Muscle of leg (tissue), 11 donors: Measurements from ENCODE around the gene CAMK2A. TPM values are rescaled to one million over a fixed set of nuclear protein-coding genes. Genes with fewer than 3 reads are reported as not detected.

Experiments used
- DNase-seq: peaks from one replicate; pipeline ENCODE4 v3.0.0; 2013
- H3K27ac ChIP-seq: one replicate; pipeline ENCODE4 v1.5.1; 2013; ENCODE audit warnings: mild to moderate bottlenecking, low read length, control low read depth
- H3K27me3 ChIP-seq: one replicate; pipeline ENCODE4 v1.6.1; 2013; ENCODE audit warnings: low read length; ENCODE audit not compliant: control insufficient read depth, insufficient read depth
- H3K36me3 ChIP-seq: one replicate; pipeline ENCODE4 v1.6.1; 2013; ENCODE audit warnings: low read length; ENCODE audit not compliant: control insufficient read depth, insufficient read depth
- H3K4me1 ChIP-seq: one replicate; pipeline ENCODE4 v1.6.1; 2013; ENCODE audit warnings: low read length; ENCODE audit not compliant: control insufficient read depth, insufficient read depth
- H3K4me3 ChIP-seq: one replicate; pipeline ENCODE4 v1.5.1; 2013; ENCODE audit warnings: low read length, control low read depth
- H3K9me3 ChIP-seq: replicated peaks from 2 replicates; pipeline ENCODE4 v1.6.1; 2013; ENCODE audit warnings: low read depth, low read length; ENCODE audit not compliant: control insufficient read depth
- WGBS: methylation state at CpG from one replicate; pipeline ENCODE4 v1.1.5; 2013; ENCODE audit warnings: missing lambda C conversion rate; ENCODE audit not compliant: insufficient coverage; 5-methylcytosine and 5-hydroxymethylcytosine counted together
- polyA plus RNA-seq, 8 donors: library from polyadenylated mRNA; unstranded; fragments of 120-200 nt; gene quantifications; one replicate each; pipeline versions ENCODE4 v1.2.1 to v1.2.3, GENCODE V29; 2013; ENCODE audit warnings: inconsistent platforms in 1 of 8, low replicate concordance in 1 of 8; ENCODE audit not compliant: insufficient read length in 8 of 8, insufficient read depth in 1 of 8
- total RNA-seq: library from RNA; stranded (reverse); fragments of 120-200 nt; gene quantifications from one replicate; pipeline ENCODE4 v1.2.4, GENCODE V29; 2013

The CAMK2A gene
- total and polyA plus RNA-seq, 9 donors, result 38.5 to 79.9 (median 58.4) TPM

DNA sequence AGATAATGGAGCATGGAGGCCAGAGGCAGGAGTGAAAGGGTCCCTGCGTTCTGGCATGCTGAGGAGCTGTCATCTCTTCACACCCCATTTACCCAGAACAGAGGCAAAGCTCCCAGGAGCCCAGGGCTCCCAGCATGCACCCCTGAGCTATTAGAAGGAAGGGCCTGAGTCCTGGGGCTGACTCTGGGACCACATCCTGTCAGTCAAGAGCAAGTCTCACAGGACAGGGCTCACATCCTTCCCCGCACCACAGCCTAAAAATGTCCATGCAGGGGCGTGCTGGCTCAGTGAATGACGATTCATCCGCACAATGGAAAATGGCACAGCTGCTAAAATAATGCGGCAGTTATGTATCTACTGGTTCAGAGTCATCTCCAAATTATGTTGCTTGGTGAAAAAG lies 31.4 kb downstream of the CAMK2A start:
- H3K27ac ChIP-seq, result peak overlapping the region; percentile 29
- 14% methylated on average over 2 of the region's 6 CpGs for whole genome bisulfite sequencing
- peaks cover 25% of the 10 kb centered on the region for H3K4me1 ChIP-seq
- DNase-seq, result peak; percentile 91
- H3K27me3 ChIP-seq, result peaks cover 2% of the 10 kb centered on the region
- no peaks in the 10 kb centered on the region for H3K36me3 ChIP-seq
- H3K9me3 ChIP-seq, result no peaks in the 10 kb centered on the region
- no peak overlapping the region for H3K4me3 ChIP-seq

DNA sequence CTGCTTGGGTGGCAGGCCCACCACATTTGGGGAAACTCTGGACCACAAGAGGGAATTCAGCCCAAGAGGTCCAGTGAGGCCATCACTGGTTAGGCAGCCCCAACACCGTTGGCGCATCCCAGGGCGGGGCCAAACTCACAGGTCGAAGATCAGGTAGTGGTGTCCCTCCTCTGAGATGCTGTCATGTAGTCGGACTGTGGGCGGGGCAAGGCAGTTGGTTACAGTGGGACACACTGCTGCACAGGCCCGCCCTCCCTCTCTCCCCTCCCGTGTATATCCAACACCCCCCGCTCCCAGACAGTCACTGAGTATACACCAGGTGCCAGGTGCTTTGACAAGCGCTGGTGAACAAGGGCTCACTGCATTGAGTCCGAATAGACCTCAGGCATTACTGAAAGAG lies 32.1 kb downstream of the CAMK2A start:
- no peak overlapping the region for H3K4me3 ChIP-seq
- H3K4me1 ChIP-seq, result peaks cover 25% of the 10 kb centered on the region
- H3K9me3 ChIP-seq, result no peaks in the 10 kb centered on the region
- 83% methylated on average over 9 of the region's 11 CpGs for WGBS
- peak overlapping the region; percentile 29 for H3K27ac ChIP-seq
- no peak for DNase-seq
- no peaks in the 10 kb centered on the region for H3K36me3 ChIP-seq
- H3K27me3 ChIP-seq, result peaks cover 2% of the 10 kb centered on the region

DNA sequence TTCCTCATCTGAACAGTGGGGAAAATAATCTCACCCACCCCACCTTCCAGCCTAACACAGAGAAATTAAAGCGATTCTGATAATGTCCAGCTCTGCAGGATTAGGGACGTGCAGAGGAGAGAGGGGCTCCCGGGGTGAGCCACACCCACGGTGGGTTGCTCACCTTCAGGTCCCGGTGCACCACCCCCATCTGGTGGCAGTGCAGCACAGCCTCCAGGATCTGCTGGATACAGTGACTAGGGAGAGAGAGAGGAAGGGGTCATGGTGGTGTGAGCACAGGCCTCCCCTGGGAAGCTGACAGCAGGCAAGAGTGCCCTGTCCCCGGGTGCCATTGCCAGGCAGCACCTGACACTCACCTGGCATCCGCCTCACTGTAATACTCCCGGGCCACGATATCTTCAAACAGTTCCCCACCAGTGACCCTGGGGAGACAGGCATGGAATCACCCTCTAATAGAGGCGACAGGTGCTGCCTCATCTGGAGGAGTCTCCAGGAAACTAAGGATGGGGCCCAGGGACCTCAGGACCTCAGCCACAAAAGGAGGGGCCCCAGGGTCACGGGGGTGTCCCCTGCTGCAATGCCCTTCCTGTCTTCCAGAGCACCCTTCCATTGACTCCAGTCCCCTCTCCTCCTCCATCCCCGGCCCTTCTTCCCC lies 33.0 kb downstream of the CAMK2A start:
- WGBS, result 71% methylated on average over 6 of the region's 12 CpGs
- Histone ChIP-seq H3K4me1 (peaks cover 25% of the 10 kb centered on the region), H3K9me3 (no peaks in the 10 kb centered on the region), H3K27ac (no peak overlapping the region), H3K4me3 (no peak overlapping the region), H3K36me3 (no peaks in the 10 kb centered on the region), H3K27me3 (peaks cover 2% of the 10 kb centered on the region)
- no peak for DNase-seq

DNA sequence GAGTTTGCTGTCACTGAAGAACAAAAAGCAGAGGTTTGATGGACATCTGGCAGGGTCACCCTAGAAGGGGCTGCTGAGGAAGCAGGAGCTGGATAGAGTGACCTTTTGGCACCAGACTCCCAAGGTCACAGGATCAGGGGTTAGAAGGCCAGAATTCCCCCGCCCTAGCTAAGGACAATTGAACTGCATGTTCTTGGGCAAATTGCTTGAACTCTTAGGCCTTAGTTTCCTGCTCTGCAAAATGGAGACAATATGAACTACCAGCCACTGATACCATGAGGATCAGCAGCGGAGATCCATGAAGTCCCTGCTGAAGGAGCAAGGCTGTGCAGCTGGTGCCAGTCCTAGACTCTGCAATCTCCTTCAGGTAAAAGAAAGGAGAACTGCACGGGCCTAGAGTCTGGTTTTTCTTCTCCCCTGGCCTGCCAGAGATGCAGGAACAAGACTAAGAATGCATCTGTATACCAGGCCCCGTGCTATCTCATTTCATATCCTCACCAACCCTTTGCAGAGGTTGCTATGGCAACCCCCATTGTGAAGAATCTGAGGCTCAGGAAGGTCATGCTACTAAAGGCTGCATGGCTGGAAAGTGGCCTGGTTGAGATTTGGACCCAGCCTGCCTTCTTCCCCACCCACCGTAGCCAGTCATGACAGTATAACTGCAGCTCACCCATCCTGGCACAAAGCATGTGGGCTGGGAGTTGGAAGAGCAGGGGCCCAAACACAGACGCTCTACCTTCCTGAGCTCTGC lies 33.7 kb downstream of the CAMK2A start:
- 70% methylated on average over 2 of the region's 6 CpGs for WGBS
- peak; percentile 37 for DNase-seq

DNA sequence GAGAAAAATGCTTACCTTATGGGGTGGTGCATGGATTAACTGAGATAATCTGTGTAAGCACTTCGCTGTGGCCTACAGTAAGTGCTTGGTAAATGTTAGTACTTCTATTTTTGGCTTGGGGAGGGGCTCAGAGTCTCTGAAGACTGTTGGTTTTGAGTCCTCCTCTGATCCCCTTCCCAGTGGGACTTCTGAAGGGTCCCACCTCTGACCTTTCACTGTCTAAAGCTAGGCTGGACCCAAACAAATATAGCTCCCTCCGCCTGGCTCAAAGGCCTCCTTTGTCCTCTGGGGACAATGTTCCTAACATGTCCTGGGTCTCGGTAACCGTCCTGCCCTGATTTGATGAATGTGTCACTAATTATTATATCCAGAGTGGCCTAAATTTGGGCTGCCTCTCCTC lies 34.8 kb downstream of the CAMK2A start:
- no peak overlapping the region for H3K4me3 ChIP-seq
- no peak overlapping the region for H3K27ac ChIP-seq
- no CpG with 5 or more reads among the region's 4 CpGs for WGBS
- no peaks in the 10 kb centered on the region for H3K36me3 ChIP-seq
- DNase-seq, result no peak
- no peaks in the 10 kb centered on the region for H3K27me3 ChIP-seq
- H3K9me3 ChIP-seq, result no peaks in the 10 kb centered on the region
- peaks cover 25% of the 10 kb centered on the region for H3K4me1 ChIP-seq

More for the DNA sequence above, 33.7 kb downstream of the CAMK2A start:
- Histone ChIP-seq H3K27me3 (no peaks in the 10 kb centered on the region), H3K4me3 (no peak overlapping the region), H3K36me3 (no peaks in the 10 kb centered on the region), H3K4me1 (peaks cover 25% of the 10 kb centered on the region), H3K9me3 (no peaks in the 10 kb centered on the region), H3K27ac (no peak overlapping the region)

DNA sequence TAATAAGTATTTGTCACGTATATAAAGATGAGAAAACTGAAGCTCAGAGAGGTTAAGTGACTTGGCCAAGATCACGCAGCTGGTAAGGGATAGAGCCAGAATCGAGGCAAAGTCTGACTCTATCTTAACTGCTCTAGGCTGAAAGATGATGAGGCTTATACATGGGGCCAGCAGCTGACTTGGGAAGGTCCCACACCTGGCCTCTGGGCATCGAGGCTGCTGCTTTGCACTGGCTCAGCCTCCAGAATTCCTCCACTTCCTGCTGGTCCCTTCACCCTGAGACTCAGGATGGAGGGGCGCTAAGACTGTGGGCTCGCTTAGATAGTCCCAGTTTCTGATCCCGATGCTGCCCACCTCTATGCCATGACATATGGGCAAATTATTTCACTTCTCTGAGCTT lies 35.2 kb downstream of the CAMK2A start:
- Histone ChIP-seq H3K27me3 (no peaks in the 10 kb centered on the region), H3K36me3 (no peaks in the 10 kb centered on the region), H3K27ac (no peak overlapping the region), H3K9me3 (no peaks in the 10 kb centered on the region), H3K4me3 (no peak overlapping the region), H3K4me1 (peaks cover 25% of the 10 kb centered on the region)
- 74% methylated on average over 5 of the region's 7 CpGs for WGBS
- DNase-seq, result no peak

DNA sequence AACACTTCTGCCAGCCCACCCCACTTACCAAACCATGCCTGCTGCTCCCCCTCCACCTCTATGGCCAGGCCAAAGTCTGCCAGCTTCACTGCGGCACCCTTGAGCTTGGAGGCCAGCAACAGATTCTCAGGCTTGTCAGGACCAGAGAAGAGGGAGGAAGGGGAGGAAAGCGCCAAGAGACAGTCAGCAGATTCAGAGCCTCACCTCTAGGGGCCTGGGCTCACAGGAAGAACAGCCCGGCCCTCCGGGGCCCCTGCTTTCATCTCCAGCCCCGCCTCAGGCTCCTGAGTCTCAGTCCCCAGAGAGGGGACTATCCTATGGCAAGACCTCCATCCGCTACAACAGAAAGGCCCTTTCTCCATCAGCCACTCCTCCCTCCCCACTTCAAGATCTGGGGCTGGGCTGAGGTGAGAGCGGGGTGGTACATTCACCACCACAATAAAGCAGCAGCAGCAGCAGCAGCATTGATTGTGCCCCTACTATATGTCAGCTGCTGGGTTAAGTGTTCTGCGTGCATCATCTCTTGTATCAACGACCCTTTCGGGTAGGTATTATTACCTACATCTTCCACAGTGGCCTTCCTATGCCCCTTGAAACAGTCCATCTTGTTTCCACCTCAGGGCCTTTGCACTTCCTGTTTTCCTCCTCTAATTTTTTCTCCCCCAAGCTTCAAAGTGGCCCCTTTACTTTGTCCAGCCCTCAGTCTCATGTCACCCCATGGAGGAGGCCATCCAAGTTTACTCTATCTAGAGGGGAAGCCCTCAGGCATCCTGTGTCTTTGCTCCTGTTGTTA lies 36.0 kb downstream of the CAMK2A start:
- no peaks in the 10 kb centered on the region for H3K27me3 ChIP-seq
- no peak overlapping the region for H3K4me3 ChIP-seq
- no peak for DNase-seq
- H3K36me3 ChIP-seq, result no peaks in the 10 kb centered on the region
- H3K27ac ChIP-seq, result no peak overlapping the region
- peaks cover 25% of the 10 kb centered on the region for H3K4me1 ChIP-seq
- WGBS, result 77% methylated on average over 7 of the region's 10 CpGs
- no peaks in the 10 kb centered on the region for H3K9me3 ChIP-seq

DNA sequence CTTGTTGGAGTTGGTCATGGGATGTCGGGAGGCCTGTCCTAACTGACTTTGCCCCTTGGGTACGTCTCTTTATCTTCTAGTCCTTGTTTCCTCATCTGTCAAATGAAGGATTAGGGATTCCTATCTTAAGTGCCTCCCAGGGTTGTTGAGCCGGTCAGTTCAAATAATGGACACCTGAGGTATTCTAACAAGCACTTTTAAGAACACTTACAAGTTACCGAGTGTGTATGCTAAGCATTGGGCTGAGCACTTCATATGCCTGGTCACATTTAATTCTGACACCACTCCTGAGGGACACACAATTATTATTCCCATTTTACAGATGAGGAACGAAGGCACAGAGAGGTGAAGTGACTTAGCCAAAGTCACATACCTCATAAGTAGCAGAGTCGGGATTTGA lies 37.1 kb downstream of the CAMK2A start:
- no peak overlapping the region for H3K4me3 ChIP-seq
- 94% methylated on average over 5 of the region's 6 CpGs for WGBS
- H3K4me1 ChIP-seq, result peaks cover 25% of the 10 kb centered on the region
- no peak for DNase-seq
- H3K27ac ChIP-seq, result no peak overlapping the region
- no peaks in the 10 kb centered on the region for H3K27me3 ChIP-seq
- H3K9me3 ChIP-seq, result no peaks in the 10 kb centered on the region
- no peaks in the 10 kb centered on the region for H3K36me3 ChIP-seq

DNA sequence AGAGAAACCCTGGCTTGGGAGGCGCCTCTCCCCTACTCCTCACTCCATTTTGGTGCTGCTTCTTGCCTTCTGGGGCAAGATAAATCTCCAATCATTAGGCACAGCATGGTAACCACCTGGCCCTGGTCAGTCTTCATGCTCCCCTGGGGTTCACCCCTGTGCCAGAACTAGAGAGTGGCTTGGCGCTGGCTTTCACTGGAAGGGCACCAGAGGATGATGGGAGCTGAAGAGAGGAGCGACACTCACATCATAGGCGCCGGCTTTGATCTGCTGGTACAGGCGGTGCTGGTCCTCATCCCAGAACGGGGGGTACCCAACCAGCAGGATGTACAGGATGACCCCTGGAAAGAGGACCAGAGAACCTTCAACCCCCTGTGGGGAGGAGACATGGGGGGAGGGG lies 38.1 kb downstream of the CAMK2A start:
- Histone ChIP-seq H3K4me3 (no peak overlapping the region), H3K36me3 (no peaks in the 10 kb centered on the region), H3K4me1 (peaks cover 32% of the 10 kb centered on the region), H3K27me3 (no peaks in the 10 kb centered on the region), H3K27ac (no peak overlapping the region), H3K9me3 (no peaks in the 10 kb centered on the region)
- no peak for DNase-seq
- whole genome bisulfite sequencing, result 83% methylated on average over 1 of the region's 7 CpGs

DNA sequence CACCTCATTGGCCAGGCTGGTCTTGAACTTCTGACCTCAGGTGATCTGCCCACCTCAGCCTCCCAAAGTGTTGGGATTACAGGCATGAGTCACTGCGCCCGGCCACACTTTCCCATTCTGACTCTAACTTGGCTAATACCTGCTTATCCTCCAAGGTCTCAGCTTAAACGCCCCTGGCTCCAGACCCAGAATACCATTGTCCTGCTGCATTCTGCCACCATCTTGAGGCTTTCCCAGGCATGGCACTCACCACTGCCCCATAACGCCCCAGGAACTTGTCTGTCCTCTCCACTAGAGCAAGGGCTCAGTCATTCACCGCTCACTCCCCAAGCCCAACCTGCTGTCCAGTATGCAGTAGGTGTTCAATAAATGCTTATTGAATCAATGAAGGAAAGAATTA lies 39.8 kb downstream of the CAMK2A start:
- Histone ChIP-seq H3K36me3 (no peaks in the 10 kb centered on the region), H3K4me1 (peaks cover 32% of the 10 kb centered on the region), H3K4me3 (no peak overlapping the region), H3K27me3 (no peaks in the 10 kb centered on the region), H3K27ac (no peak overlapping the region), H3K9me3 (no peaks in the 10 kb centered on the region)
- no peak for DNase-seq
- WGBS, result 64% methylated on average over 3 of the region's 5 CpGs
